Heart left ventricle (tissue), 13 donors: ENCODE data around the gene LAMC3.

Experiments used
- POLR2A ChIP-seq, 2 donors: fragments of 450-650 bp; IDR thresholded peaks; one replicate each; pipeline ENCODE4 v1.6.1; 2017; ENCODE audit warnings: antibody characterized with exemption in 2 of 2, mild to moderate bottlenecking in 2 of 2, moderate library complexity in 2 of 2
- TF ChIP-seq, protein P1 (sequence below), 12 donors: fragments of 200-600 bp; sonication (generic) in 4 of 12; IDR thresholded peaks; one replicate each; pipeline versions ENCODE4 v1.5.0 to v1.8.0; 2018 to 2022; ENCODE audit warnings: antibody characterized with exemption in 12 of 12, mild to moderate bottlenecking in 5 of 12
- donor health status: ischemic (EF 13 %, LVEDD 7.1; RV severe dilation, severe dysfunction).
- donor health status: DM: no; HTN: yes; CAD: no.
- donor health status: DM: no; HTN: no; CAD: no.
- donor health status: ischemic (EF 25% LVEDD 6.9; RV normal size, moderate dysfunction).
- donor health status: ischemic (EF 25% LVEDD 5.7; RV mildly dilated, moderate dysfunction).
- donor health status: ischemic (EF 35%, LVEDD 5.7; RV mildly dilated, moderate dysfunction).
- donor health status: nonischemic (EF 11% LVEDD 7.7; RV severe dilation, severe dysfunction).
- donor health status: DM: yes; HTN: yes; CAD: no.
- donor health status: PGD.
- donor health status: ischemic (EF 29% LVEDD 5.4; RV normal size, mild dysfunction).
- donor health status: nonischemic (EF 23%, LVEDD 6.1; RV moderate dilation, normal function).

DNA sequence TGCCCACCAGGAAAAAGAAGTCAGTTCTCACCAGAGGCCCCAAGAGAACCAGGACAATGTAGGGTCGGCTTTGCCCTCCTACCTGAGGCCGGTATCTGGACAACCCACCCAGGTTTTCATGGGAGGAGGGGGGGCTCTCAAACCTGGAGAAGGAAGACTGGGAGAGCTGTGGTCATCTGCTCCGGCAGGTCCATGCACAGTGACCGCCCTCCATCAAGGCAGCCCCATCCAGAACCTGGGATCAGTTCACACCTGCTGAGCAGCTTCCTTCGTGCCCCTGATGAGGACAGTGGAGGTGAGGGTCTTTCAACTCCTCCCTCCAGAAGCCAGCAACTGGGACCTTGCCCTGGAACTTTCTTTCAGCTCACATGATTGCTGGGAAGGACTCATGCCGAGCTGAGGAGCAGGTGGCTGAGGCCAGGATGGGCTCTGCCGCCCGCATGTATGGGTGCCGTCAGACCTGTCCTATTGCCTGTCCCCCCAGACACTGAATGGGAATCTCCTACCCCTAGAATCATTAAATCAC, 49.1 kb upstream of the LAMC3 start:
- TF ChIP-seq POLR2A (IDR thresholded peaks at IDR 0.05) = no peak
- TF ChIP-seq, protein P1, sequence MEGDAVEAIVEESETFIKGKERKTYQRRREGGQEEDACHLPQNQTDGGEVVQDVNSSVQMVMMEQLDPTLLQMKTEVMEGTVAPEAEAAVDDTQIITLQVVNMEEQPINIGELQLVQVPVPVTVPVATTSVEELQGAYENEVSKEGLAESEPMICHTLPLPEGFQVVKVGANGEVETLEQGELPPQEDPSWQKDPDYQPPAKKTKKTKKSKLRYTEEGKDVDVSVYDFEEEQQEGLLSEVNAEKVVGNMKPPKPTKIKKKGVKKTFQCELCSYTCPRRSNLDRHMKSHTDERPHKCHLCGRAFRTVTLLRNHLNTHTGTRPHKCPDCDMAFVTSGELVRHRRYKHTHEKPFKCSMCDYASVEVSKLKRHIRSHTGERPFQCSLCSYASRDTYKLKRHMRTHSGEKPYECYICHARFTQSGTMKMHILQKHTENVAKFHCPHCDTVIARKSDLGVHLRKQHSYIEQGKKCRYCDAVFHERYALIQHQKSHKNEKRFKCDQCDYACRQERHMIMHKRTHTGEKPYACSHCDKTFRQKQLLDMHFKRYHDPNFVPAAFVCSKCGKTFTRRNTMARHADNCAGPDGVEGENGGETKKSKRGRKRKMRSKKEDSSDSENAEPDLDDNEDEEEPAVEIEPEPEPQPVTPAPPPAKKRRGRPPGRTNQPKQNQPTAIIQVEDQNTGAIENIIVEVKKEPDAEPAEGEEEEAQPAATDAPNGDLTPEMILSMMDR (IDR thresholded peaks at IDR 0.05) = no peak
